Endometrial microvascular endothelial cells (primary cell): ENCODE results near the gene ANO1. TPM values are rescaled to one million over a fixed set of nuclear protein-coding genes. Genes with fewer than 3 reads are reported as not detected.

Experiments
- in situ Hi-C: cut with HindIII; loops from 2 replicates; pipeline ENCODE4 v1.10.0; 2017; ENCODE audit warnings: low sequenced_read_pairs, low pct_unique_long_range_greater_than_20kb; ENCODE audit errors: inconsistent ontology term
- total RNA-seq: library from RNA; depleted of rRNA; stranded (reverse); fragments of >200 nt; gene quantifications from one replicate; pipeline ENCODE4 v1.2.3, GENCODE V29; 2015; ENCODE audit errors: inconsistent ontology term

ANO1 gene
- total RNA-seq, 1 donor from 2014 or later: not detected

GRCh38 chr11:70048279-70049024, 29.7 kb upstream of the ANO1 start:
- in situ Hi-C loops: no loop called here

DNA sequence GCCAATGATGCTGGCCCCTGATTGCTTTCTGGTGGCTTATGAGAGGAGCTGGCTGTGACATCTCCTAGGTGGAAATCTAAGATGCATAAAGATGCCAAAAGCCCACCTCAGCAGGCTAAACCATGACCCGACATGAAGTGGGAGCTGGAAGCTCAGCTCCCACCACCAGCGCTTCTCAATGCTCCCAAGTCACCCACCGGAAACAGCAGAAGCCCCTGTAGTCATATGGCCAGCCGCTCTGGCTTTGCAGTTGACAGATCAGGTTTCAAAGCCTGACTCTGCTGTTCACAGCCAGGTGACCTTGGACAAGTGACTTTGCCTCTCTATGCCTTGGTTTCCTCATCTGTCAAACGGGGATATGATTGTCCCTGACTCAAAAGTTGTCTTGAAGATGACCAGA, 29.1 kb upstream of the ANO1 start:
- in situ Hi-C loops: no loop called here

- in situ Hi-C loops: no loop called here
Measured at GRCh38 chr11:70050243-70050642, 27.9 kb upstream of the ANO1 start.

GRCh38 chr11:70054004-70054403, 24.1 kb upstream of the ANO1 start:
- in situ Hi-C loops: no loop called here

DNA sequence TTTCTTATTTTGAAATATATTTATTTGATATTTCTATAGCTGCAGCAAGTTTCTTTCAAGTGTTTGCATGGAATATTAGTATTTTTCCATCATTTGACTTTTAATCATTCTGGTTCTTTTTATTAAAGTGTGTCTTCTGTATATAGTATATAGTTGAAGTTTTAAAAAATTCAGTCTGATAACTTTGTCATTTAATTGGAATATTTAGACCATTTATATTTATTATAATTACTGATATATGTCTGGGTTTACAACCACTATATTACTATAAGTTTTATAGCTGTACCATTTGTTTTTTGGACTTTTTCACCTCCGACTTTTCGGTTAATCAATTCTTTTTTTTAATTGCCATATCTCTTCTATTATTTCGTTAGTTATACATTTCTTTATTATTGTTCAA, 22.7 kb upstream of the ANO1 start:
- in situ Hi-C loops: no loop called here

DNA sequence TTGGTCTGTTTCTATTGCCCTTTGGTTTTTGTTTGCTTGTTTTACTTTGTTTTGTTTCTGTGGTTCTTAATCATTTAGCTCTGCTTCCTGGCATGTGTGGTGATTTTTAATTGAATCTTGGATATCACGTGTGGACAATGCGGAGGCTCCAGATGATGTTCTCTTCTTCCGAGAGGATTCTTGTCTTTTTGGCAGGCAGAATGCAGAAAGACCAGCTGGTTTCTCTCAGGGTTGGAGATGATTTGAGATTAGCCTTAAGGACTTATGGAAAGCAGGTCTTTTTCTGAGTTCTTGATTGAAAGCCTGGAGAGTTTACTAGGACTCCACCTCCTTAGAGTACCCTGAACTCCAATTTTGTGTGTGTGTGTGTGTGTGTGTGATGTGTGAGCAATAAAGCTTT, 21.0 kb upstream of the ANO1 start:
- in situ Hi-C loops: no loop called here

DNA sequence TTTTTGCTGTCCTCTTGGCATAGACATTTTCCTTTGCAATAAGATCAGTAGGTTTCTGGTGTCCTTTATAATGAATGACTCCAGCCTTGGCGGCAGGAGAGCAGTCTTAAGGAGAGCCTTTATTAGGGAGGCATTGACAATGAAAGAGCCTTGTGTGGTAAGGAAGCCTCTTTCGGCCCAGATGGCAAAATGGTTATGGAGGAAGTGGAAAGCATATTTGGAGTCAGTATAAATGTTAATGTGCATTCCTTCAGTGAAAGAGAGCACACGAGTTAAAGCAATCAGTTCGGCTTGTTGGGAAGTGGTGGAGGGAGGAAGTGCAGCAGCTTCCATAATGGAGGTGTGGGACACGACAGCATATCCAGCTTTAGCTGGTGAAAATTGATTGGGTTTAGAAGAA, 18.1 kb upstream of the ANO1 start:
- in situ Hi-C loops: no loop called here

- in situ Hi-C loops: no loop called here
Measured at GRCh38 chr11:70060611-70061293, 17.4 kb upstream of the ANO1 start.

GRCh38 chr11:70061734-70062133, 16.4 kb upstream of the ANO1 start:
- in situ Hi-C loops: no loop called here

GRCh38 chr11:70063121-70063520, 15.0 kb upstream of the ANO1 start:
- in situ Hi-C loops: no loop called here

DNA sequence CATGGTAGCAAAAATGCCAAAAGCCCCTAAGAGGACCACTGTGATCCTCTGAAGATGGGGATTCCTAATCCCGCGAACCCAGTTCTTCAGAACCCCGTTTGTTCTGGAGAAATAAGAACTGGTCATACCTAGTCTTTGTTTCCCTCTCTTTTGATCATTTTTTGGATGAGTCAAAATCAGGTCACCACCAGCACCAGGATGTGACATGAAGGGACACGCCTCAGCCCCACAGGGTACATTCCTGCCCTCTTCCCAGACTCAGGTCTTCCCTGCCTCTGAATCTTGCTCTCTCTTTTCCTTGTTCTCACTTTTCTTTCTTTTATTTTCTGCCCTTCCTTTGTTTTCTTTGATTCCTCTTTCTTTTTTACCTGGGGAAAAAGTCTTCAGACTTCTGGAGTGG, 14.6 kb upstream of the ANO1 start:
- in situ Hi-C loops: no loop called here

DNA sequence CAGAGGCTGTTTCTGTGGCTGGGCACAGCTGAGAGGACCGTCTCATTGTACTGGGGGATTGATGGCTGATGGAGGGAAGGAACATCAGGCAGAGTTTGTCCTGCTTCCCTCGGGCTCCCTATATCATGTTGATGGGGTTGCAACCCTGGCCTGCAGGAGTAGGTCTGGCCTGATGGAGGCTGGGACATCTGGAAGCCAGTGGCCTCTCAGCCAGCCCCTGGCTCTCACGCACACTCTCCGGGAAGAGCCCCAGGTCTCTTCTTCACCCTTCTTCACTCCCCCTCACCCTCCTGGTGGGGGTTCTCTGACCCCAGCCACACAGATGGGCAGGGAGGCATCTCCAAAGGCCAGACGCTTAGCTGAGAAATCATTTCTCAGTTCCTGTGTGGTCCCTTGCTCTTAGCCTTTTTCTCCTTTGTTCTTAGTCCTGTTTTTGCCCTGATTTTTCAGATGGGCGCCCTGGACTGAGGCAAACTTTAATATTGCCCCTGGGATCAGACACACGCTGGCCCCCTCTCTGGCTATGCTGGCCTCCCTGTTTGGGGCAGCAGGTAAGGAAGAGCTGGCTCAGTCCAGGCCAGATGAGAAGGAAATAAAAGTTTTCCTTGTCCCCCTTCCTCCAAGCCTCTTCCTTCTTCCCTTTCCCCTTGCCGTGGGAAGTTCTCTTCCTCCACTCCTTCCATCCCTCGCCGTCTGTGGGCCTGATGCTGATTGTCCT, 13.9 kb upstream of the ANO1 start:
- in situ Hi-C loops: no loop called here

GRCh38 chr11:70064726-70065317, 13.3 kb upstream of the ANO1 start:
- in situ Hi-C loops: no loop called here

- in situ Hi-C loops: no loop called here
Measured at GRCh38 chr11:70065318-70066135, 12.6 kb upstream of the ANO1 start.

DNA sequence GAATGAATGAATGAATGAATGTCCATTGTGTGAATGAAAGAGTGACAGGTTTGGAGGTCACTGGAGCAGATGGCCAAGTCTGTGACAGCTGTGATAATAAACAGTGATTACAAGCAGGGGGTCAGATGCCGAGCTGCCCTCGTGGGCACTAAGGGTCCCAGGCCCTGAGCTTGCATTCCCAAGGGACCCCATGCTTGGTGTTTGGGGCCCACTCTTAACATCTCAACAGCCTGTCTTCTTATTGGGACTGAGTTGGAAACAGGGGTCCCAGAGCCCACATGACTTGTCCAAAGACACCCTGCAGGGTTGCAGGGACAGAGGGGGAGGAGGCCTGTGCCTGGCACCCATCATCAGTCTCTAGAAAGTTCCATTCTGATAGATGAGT, 12.0 kb upstream of the ANO1 start:
- in situ Hi-C loops: no loop called here

GRCh38 chr11:70066628-70067027, 11.5 kb upstream of the ANO1 start:
- in situ Hi-C loops: no loop called here

DNA sequence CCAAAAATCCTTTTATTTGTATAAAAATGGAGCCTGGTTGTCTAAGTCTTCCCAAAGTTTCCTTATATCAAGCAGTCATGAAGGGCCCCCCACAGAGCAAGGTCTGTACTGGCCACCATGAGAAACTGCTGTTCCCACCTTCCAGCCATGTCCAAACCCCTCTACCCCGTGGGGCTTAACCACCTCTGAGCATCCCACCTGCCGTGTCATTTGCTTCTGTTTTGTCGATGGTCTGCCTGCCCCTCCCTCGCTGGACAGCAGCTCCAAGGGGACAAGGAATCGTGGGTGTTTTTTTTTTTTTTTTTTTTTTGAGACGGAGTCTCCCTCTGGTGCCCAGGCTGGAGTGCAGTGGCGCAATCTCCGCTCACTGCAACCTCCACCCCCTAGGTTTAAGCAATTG, 11.1 kb upstream of the ANO1 start:
- in situ Hi-C loops: no loop called here

GRCh38 chr11:70067591-70068341, 10.4 kb upstream of the ANO1 start:
- in situ Hi-C loops: no loop called here
